Thyroid gland (tissue), 4 donors: ENCODE results near the gene PROK2. TPM values are rescaled to one million over a fixed set of nuclear protein-coding genes. Genes with fewer than 3 reads are reported as not detected.

Source experiments
- DNase-seq, 2 donors: peaks; one replicate each; pipeline ENCODE4 v3.0.0-alpha.2; 2019
- H3K27ac ChIP-seq, 3 donors: fragments of 200-600 bp; sonication (generic); 1 replicate in 2 of 3; 2 replicates in 1 of 3; pipeline ENCODE4 v1.5.1; 2016 to 2019; ENCODE audit warnings: mild to moderate bottlenecking in 1 of 3, moderate library complexity in 1 of 3
- H3K27me3 ChIP-seq: fragments of 200-600 bp; sonication (generic); one replicate; pipeline ENCODE4 v1.5.1; 2019
- H3K36me3 ChIP-seq, 2 donors: fragments of 200-600 bp; sonication (generic); one replicate each; pipeline ENCODE4 v1.5.1; 2016 to 2019
- H3K4me1 ChIP-seq, 2 donors: fragments of 200-600 bp; sonication (generic); one replicate each; pipeline ENCODE4 v1.5.1; 2017 to 2019
- H3K4me3 ChIP-seq, 3 donors: fragments of 200-600 bp; sonication (generic); replicated peaks in 1 of 3; 1 replicate in 2 of 3; 2 replicates in 1 of 3; pipeline ENCODE4 v1.5.1; 2016; ENCODE audit warnings: mild to moderate bottlenecking in 1 of 3
- H3K9me3 ChIP-seq: fragments of 200-600 bp; sonication (generic); one replicate; pipeline ENCODE4 v1.5.1; 2017
- CTCF ChIP-seq, 6 experiments: fragments of 200-600 bp in 3 of 6; fragments of 450-650 bp in 3 of 6; sonication (generic) in 3 of 6; IDR thresholded peaks; one replicate each; pipeline ENCODE4 v1.5.1; 2016 to 2019; ENCODE audit warnings: antibody characterized with exemption in 6 of 6, mild to moderate bottlenecking in 2 of 6, inconsistent platforms in 1 of 6, moderate library complexity in 1 of 6
- POLR2A ChIP-seq, 2 donors: fragments of 450-650 bp; IDR thresholded peaks; one replicate each; pipeline ENCODE4 v1.6.1; 2017; ENCODE audit warnings: antibody characterized with exemption in 2 of 2, mild to moderate bottlenecking in 2 of 2, moderate library complexity in 1 of 2
- WGBS, 2 donors: methylation state at CpG; one replicate each; pipeline ENCODE4 v1.1.5; 2017; 5-methylcytosine and 5-hydroxymethylcytosine counted together
- intact Hi-C: fragments of 100-400 bp; cut with DNase I; formaldehyde crosslinking; loops from one replicate; pipeline ENCODE4 v1.15.1; 2023
- total RNA-seq, 4 donors: library from RNA; depleted of rRNA; stranded (reverse); fragments of >200 nt; gene quantifications; one replicate each; pipeline ENCODE4 v1.2.3, GENCODE V29; 2016

PROK2 gene
- total RNA-seq, 4 donors from 2014 or later = not detected

GRCh38 chr3:71784201-71784913 lies 591 bp downstream of the PROK2 start:
- WGBS, 2 donors = 7 to 8% methylated on average over 22 to 23 of the region's 23 CpGs
- peaks cover 16% of the 10 kb centered on the region for H3K27me3 ChIP-seq
- H3K4me1 ChIP-seq = peaks cover 5 to 13% of the 10 kb centered on the region in 2 donors
- intact Hi-C loops = no loop called here
- H3K9me3 ChIP-seq = no peaks in the 10 kb centered on the region
- TF ChIP-seq CTCF (IDR thresholded peaks at IDR 0.05) = no peak
- TF ChIP-seq POLR2A (IDR thresholded peaks at IDR 0.05) = no peak
- peak overlapping the region in 1 of 3 donors; percentile 13 for H3K4me3 ChIP-seq
- no peak overlapping the region for H3K27ac ChIP-seq
- no peak for DNase-seq
- H3K36me3 ChIP-seq = no peaks in the 10 kb centered on the region

DNA sequence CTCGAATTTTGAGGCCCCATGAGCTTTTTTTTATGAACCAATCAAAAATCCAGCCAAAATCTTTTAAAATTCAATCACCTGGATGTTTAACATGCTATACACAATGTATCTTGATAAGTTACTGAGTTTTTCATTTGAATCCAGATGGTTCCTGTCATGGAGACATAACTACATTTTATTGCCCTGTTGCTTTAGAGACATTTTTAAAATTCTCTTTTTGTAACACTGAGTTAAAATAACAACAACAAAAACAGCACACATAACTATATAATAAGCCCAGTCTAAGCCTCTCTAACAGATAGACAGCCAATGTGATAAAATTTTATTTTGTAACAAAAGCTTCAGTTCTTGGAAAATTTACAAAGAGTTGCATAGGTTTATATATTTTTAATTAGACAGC lies 1.8 kb downstream of the PROK2 start:
- DNase-seq = no peak
- 73 to 87% methylated on average over 1 of the region's 1 CpG for WGBS, 2 donors
- no peak overlapping the region for H3K27ac ChIP-seq
- intact Hi-C loops = no loop called here
- no peaks in the 10 kb centered on the region for H3K9me3 ChIP-seq
- no peak overlapping the region for H3K4me3 ChIP-seq
- no peak for TF ChIP-seq CTCF (IDR thresholded peaks at IDR 0.05)
- no peak for TF ChIP-seq POLR2A (IDR thresholded peaks at IDR 0.05)
- H3K36me3 ChIP-seq = no peaks in the 10 kb centered on the region
- H3K4me1 ChIP-seq = peaks cover 5 to 13% of the 10 kb centered on the region in 2 donors
- H3K27me3 ChIP-seq = peaks cover 16% of the 10 kb centered on the region

- Histone ChIP-seq H3K27ac (no peak overlapping the region), H3K27me3 (peaks cover 14% of the 10 kb centered on the region), H3K4me1 (peaks cover 5 to 12% of the 10 kb centered on the region in 2 donors), H3K36me3 (no peaks in the 10 kb centered on the region), H3K4me3 (no peak overlapping the region), H3K9me3 (no peaks in the 10 kb centered on the region)
- 92 to 93% methylated on average over 4 of the region's 4 CpGs for WGBS, 2 donors
- TF ChIP-seq POLR2A (IDR thresholded peaks at IDR 0.05) (no peak), CTCF (IDR thresholded peaks at IDR 0.05) (no peak)
- intact Hi-C loops = no loop called here
- DNase-seq = no peak
Observed at GRCh38 chr3:71780430-71780829, 4.5 kb downstream of the PROK2 start.

DNA sequence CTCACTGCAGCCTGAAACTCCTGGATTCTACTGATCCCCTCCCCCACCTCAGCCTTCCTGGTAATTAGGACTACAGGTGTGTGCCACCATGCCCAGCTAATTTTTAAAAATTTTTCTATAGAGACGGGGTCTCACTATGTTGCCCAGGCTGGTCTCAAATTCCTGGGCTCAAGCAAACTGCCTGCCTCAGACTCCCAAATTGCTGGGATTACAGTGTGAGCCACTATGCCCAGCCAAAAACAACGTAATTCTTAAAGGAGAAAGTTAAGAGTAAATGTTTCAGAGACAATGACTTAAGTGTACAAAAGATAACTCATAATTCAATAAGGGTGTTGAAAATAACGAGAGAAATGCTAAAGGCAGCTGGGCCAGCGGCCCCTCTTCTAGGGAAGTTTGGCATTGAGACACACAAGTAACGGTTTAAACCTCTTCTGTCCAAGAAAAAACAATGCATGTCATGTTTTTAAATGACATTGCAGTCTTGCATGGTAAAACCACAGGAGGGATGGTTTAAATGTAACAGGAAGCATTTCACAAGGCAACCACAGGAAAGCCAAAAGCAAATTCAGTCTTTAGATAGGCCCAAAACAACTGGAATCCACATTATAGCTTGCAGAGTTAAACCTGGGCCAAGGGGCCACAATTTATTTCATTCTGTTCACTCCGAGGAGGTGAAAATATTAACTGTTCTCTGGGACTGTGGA lies 5.1 kb downstream of the PROK2 start:
- peaks cover 5 to 8% of the 10 kb centered on the region in 2 donors for H3K4me1 ChIP-seq
- 73 to 74% methylated on average over 6 of the region's 6 CpGs for WGBS, 2 donors
- H3K27ac ChIP-seq = no peak overlapping the region
- no peak for TF ChIP-seq CTCF (IDR thresholded peaks at IDR 0.05)
- TF ChIP-seq POLR2A (IDR thresholded peaks at IDR 0.05) = no peak
- H3K9me3 ChIP-seq = no peaks in the 10 kb centered on the region
- H3K27me3 ChIP-seq = peaks cover 12% of the 10 kb centered on the region
- H3K4me3 ChIP-seq = no peak overlapping the region
- H3K36me3 ChIP-seq = no peaks in the 10 kb centered on the region
- no peak for DNase-seq
- intact Hi-C loops = no loop called here

GRCh38 chr3:71778353-71778752 lies 6.6 kb downstream of the PROK2 start:
- H3K27me3 ChIP-seq = peaks cover 1% of the 10 kb centered on the region
- WGBS, 2 donors = 92 to 93% methylated on average over 3 of the region's 3 CpGs
- TF ChIP-seq CTCF (IDR thresholded peaks at IDR 0.05) (no peak), POLR2A (IDR thresholded peaks at IDR 0.05) (no peak)
- no peaks in the 10 kb centered on the region for H3K36me3 ChIP-seq
- no peak overlapping the region for H3K27ac ChIP-seq
- H3K4me3 ChIP-seq = no peak overlapping the region
- no peaks in the 10 kb centered on the region for H3K4me1 ChIP-seq
- no peak for DNase-seq
- H3K9me3 ChIP-seq = no peaks in the 10 kb centered on the region
- intact Hi-C loops = no loop called here
